ENCODE data around the gene PDGFA.

DNA sequence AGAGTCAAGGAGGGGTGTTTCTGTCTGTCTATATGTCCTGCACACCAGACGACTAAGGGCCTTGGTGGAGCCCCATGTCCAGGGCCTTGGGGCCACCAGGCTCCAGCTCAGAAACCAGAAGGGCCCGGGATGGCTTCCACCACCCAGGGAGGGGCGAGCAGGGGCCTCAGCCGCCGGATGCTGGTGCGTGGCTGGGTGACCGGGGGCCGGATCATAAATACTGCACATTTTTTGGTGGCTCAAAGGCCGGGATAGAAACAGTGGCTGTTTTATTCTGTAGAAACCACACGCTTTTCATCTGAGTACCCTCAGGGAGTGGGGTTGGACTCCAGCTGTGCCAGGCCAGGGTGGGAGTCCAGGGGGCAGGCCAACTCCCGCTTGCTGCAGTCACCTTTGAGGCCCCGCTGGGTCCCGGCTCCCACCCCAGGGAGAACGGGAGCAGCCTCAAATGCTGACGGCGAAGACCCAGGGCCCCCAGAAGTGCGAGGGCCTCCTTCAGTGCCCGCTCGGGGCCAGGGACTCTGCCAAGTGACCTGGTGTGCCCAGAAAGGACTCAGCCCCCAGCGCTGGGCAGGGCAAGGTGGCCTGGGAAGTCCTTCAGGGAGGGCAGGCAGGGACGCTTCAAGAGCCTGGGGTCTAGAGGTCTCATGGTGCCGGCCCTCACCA lies 28.2 kb downstream of the PDGFA start:
- TF ChIP-seq, protein P1, sequence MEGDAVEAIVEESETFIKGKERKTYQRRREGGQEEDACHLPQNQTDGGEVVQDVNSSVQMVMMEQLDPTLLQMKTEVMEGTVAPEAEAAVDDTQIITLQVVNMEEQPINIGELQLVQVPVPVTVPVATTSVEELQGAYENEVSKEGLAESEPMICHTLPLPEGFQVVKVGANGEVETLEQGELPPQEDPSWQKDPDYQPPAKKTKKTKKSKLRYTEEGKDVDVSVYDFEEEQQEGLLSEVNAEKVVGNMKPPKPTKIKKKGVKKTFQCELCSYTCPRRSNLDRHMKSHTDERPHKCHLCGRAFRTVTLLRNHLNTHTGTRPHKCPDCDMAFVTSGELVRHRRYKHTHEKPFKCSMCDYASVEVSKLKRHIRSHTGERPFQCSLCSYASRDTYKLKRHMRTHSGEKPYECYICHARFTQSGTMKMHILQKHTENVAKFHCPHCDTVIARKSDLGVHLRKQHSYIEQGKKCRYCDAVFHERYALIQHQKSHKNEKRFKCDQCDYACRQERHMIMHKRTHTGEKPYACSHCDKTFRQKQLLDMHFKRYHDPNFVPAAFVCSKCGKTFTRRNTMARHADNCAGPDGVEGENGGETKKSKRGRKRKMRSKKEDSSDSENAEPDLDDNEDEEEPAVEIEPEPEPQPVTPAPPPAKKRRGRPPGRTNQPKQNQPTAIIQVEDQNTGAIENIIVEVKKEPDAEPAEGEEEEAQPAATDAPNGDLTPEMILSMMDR (conservative IDR thresholded peaks at IDR 0.05; ENCODE audit: low read length): no peak
- no peak for TF ChIP-seq EZH2phosphoT487 (IDR thresholded peaks at IDR 0.05; ENCODE audit: borderline replicate concordance, low read depth, low read length)
